Tibial nerve (tissue), 4 donors: ENCODE results near the gene SLC66A1.

Experiments
- EP300 ChIP-seq, 2 donors: sonication (generic); formaldehyde crosslinking; IDR thresholded peaks; one replicate each; pipeline ENCODE4 v1.6.1; 2017; ENCODE audit warnings: antibody characterized with exemption in 2 of 2, mild to moderate bottlenecking in 1 of 2
- POLR2A ChIP-seq, 2 donors: fragments of 450-650 bp; IDR thresholded peaks; one replicate each; pipeline ENCODE4 v1.6.1; 2017; ENCODE audit warnings: antibody characterized with exemption in 2 of 2, mild to moderate bottlenecking in 2 of 2, moderate library complexity in 2 of 2
- TF ChIP-seq, protein P1 (sequence below), 5 experiments: fragments of 200-600 bp in 3 of 5; fragments of 450-650 bp in 2 of 5; sonication (generic) in 3 of 5; IDR thresholded peaks; one replicate each; pipeline ENCODE4 v1.5.1; 2016 to 2019; ENCODE audit warnings: antibody characterized with exemption in 5 of 5, mild to moderate bottlenecking in 3 of 5, moderate library complexity in 2 of 5

GRCh38 chr1:19372136-19372514 is 60.0 kb downstream of the SLC66A1 start:
- TF ChIP-seq, protein P1, sequence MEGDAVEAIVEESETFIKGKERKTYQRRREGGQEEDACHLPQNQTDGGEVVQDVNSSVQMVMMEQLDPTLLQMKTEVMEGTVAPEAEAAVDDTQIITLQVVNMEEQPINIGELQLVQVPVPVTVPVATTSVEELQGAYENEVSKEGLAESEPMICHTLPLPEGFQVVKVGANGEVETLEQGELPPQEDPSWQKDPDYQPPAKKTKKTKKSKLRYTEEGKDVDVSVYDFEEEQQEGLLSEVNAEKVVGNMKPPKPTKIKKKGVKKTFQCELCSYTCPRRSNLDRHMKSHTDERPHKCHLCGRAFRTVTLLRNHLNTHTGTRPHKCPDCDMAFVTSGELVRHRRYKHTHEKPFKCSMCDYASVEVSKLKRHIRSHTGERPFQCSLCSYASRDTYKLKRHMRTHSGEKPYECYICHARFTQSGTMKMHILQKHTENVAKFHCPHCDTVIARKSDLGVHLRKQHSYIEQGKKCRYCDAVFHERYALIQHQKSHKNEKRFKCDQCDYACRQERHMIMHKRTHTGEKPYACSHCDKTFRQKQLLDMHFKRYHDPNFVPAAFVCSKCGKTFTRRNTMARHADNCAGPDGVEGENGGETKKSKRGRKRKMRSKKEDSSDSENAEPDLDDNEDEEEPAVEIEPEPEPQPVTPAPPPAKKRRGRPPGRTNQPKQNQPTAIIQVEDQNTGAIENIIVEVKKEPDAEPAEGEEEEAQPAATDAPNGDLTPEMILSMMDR (IDR thresholded peaks at IDR 0.05) = no peak
- TF ChIP-seq POLR2A (IDR thresholded peaks at IDR 0.05) = no peak
- no peak for TF ChIP-seq EP300 (IDR thresholded peaks at IDR 0.05)
